ENCODE measurements around the gene BRMS1.

GRCh38 chr11:66302656-66303055, 42.2 kb downstream of the BRMS1 start:
- no peak for TF ChIP-seq GATA3 (IDR thresholded peaks at IDR 0.05; ENCODE audit: low read depth, low read length)
- TF ChIP-seq GATA2 (IDR thresholded peaks at IDR 0.05; ENCODE audit: low read depth, low read length) = no peak
